ENCODE results near the gene LCN15. TPM values are rescaled to one million over a fixed set of nuclear protein-coding genes. Genes with fewer than 3 reads are reported as not detected.

LCN15 gene
- total RNA-seq, 1 experiment from 2014 or later: not detected

GRCh38 chr9:136720898-136721338, 43.4 kb downstream of the LCN15 start:
- no peaks in the 10 kb centered on the region for H3K27me3 ChIP-seq (ENCODE audit: insufficient read depth, low read length)
- no peak overlapping the region for H3K4ac ChIP-seq (ENCODE audit: low read depth, low read length)
- no peak overlapping the region for H2BK20ac ChIP-seq (ENCODE audit: low read depth, low read length, poor library complexity, severe bottlenecking)
- TF ChIP-seq, protein P1, sequence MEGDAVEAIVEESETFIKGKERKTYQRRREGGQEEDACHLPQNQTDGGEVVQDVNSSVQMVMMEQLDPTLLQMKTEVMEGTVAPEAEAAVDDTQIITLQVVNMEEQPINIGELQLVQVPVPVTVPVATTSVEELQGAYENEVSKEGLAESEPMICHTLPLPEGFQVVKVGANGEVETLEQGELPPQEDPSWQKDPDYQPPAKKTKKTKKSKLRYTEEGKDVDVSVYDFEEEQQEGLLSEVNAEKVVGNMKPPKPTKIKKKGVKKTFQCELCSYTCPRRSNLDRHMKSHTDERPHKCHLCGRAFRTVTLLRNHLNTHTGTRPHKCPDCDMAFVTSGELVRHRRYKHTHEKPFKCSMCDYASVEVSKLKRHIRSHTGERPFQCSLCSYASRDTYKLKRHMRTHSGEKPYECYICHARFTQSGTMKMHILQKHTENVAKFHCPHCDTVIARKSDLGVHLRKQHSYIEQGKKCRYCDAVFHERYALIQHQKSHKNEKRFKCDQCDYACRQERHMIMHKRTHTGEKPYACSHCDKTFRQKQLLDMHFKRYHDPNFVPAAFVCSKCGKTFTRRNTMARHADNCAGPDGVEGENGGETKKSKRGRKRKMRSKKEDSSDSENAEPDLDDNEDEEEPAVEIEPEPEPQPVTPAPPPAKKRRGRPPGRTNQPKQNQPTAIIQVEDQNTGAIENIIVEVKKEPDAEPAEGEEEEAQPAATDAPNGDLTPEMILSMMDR (conservative IDR thresholded peaks at IDR 0.05): no peak
- Mint-ChIP-seq H3K27me3 (ENCODE audit: low read depth) (no peaks in the 10 kb centered on the region; the same call in 1 of the 2 replicates), H3K4me3 (no peak overlapping the region), H3K9me3 (no peaks in the 10 kb centered on the region; a peak in 1 of 5 replicates), H3K27ac (peak overlapping the region in 1 of 3 experiments; percentile 71; a peak in 2 of 7 replicates), H3K36me3 (ENCODE audit: insufficient read depth in 1 of 3, low read depth in 3 of 3) (peaks cover 20 to 31% (median 26%) of the 10 kb centered on the region in 3 experiments; a peak in 6 of 7 replicates), H3K4me1 (peaks cover 3 to 9% of the 10 kb centered on the region in 2 experiments; a peak in 3 of 4 replicates)
- H4K8ac ChIP-seq (replicated peaks; ENCODE audit: insufficient read length, low read depth, low read length): no peak overlapping the region
- H2AK5ac ChIP-seq (ENCODE audit: insufficient read length, low read length): no peak overlapping the region
- no peaks in the 10 kb centered on the region for H3K4me1 ChIP-seq (ENCODE audit: insufficient read depth, low read length)
- no peak overlapping the region for H3K56ac ChIP-seq (ENCODE audit: insufficient read length, low read depth, low read length)
- H3K79me1 ChIP-seq (ENCODE audit: insufficient read depth, low read depth, low read length, poor library complexity, severe bottlenecking): no peaks in the 10 kb centered on the region
- no peak overlapping the region for H3K18ac ChIP-seq (ENCODE audit: insufficient read length, low read depth, low read length)
- H3K27ac ChIP-seq (ENCODE audit: insufficient read length, low read depth, low read length): no peak overlapping the region
- no peak overlapping the region for H2BK15ac ChIP-seq (ENCODE audit: low read depth, low read length)
- no peak overlapping the region for H3T11ph ChIP-seq (ENCODE audit: low read length)
- no CpG with 5 or more reads among the region's 11 CpGs for WGBS (ENCODE audit: extremely low coverage, insufficient read length, low lambda C conversion rate)
- no peak overlapping the region for H4K5ac ChIP-seq (ENCODE audit: insufficient read length, low read depth, low read length)
- H2BK12ac ChIP-seq (ENCODE audit: insufficient read length, low read depth, low read length): no peak overlapping the region
- no peaks in the 10 kb centered on the region; the same call in 1 of the 2 replicates for H3K79me2 ChIP-seq (ENCODE audit: insufficient read depth, low read length)
- no peak overlapping the region for H3K14ac ChIP-seq (ENCODE audit: insufficient read depth, low read length)
- no peak overlapping the region for H2AFZ ChIP-seq (ENCODE audit: low read length)
- no peaks in the 10 kb centered on the region for H4K20me1 ChIP-seq (ENCODE audit: control insufficient read depth, insufficient read depth, insufficient read length)
- no peak overlapping the region for H3K9ac ChIP-seq (ENCODE audit: extremely low read depth, insufficient read length, low read length)
- no peaks in the 10 kb centered on the region for H3K23me2 ChIP-seq (ENCODE audit: insufficient read length, low read depth, low read length, poor library complexity, severe bottlenecking)
- no peak overlapping the region for H2BK5ac ChIP-seq (ENCODE audit: insufficient read length, low read length)
- H4K91ac ChIP-seq (ENCODE audit: insufficient read length, low read depth, low read length): no peak overlapping the region
- DNase-seq: no peak
- H3K23ac ChIP-seq (ENCODE audit: insufficient read length, low read depth, low read length): no peak overlapping the region
- no peak overlapping the region for H3K4me2 ChIP-seq (ENCODE audit: insufficient read depth, insufficient read length, low read length)
- no peak overlapping the region for H2BK120ac ChIP-seq (ENCODE audit: low read depth, low read length, poor library complexity, severe bottlenecking)
- no peaks in the 10 kb centered on the region for H3K9me3 ChIP-seq (ENCODE audit: control insufficient read depth, low read depth, low read length)
